GM19239 (cell line): ENCODE data around the gene HDAC7.

Experiments used
- DNase-seq: peaks from one replicate; pipeline ENCODE4 v3.0.0; 2011; ENCODE audit warnings: low spot score; ENCODE audit not compliant: insufficient read length
- FAIRE-seq: peaks from 2 replicates; lab custom pipeline; 2011; peaks lifted over from hg19 to GRCh38; lab: Jason Lieb, UNC

The HDAC7 gene

GRCh38 chr12:47799357-47799955, 20.2 kb downstream of the HDAC7 start:
- FAIRE-seq, result no peak

DNA sequence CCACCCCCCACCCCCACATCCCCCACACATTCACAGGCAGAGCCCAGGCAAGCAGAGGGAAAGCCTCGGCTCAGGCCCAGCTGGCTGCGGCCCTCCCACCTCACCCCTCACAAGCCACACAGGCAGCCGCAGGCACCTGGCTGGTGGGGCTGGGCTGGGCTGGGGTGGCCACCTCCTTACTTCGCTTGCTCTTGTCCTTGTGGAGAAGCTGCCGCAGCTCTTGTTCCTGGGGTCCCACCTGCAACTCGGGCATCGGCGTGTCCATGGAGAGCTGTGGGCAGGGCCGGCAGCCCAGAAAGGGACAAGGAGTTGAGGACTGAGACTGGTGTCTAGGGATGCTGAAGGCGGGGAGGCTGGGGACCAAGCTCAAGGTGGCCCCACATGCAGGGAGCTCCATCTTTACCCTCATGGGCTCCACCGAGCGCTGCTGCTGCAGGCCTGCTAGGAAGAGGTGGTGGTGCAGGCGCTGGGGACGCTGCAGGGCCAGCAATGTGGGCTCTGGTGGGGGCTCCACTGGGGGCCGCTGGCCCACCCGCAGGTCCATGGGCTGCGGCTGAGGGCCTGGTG, 21.2 kb downstream of the HDAC7 start:
- DNase-seq (no peak), FAIRE-seq (no peak)

More at GRCh38 chr12:47799357-47799955, 20.2 kb downstream of the HDAC7 start:
- DNase-seq, result no peak

DNA sequence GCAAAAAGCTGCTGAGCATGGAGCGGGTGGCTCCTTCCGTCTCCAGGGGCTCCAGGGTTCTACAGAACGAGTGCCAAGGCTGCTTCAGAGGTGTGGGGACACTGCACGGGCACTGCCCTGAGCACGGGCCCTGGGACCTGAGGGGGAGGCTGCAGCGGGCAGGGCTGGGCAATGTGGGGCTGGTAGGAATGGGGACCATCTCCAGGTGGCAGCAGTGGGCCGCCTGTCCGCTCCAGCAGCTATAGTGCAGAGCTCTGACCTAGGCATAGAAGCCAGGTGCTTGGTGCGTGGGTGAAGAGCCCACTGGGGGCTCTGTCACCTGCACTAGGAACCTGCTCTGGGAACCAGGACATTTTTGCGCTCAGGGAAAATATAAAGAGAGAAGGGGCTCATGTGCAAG, 22.3 kb downstream of the HDAC7 start:
- DNase-seq (peak; percentile 74), FAIRE-seq (no peak)

GRCh38 chr12:47795814-47796411, 23.8 kb downstream of the HDAC7 start:
- DNase-seq (no peak), FAIRE-seq (no peak)

DNA sequence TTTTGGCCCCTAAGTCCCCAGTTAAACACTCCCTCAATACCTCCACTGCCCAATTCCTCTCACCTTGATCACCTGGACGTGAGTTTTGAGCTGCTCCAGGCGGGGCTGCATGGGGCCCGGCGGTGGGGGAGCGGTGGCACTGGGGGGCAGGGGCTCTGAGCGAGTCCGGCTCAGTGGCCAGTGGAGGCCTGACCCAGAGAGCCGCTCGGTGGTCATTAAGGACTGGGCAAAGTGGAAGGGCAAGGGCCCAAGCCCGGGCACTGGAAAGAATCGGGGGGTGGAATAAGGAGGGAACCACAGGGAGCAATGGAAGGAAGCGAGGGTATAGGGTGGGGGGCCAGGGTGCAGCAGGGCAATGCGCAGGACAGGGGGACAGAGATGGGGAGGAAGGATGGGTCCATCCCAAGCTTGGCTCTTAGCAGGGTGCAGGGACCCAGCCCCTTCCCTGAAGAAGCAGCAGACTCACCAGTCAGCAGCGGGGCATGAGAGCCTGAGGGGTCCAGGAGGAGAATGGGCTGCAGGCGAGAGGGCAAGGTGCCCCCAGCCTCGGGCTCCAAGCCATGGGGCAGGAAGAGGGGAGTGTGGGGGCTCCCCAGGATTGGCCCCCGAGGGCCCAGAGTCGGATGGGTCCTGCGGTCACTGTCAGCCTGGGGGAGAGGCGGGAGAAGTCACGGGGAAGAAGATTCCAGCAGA, 24.4 kb downstream of the HDAC7 start:
- DNase-seq, result no peak

GRCh38 chr12:47794679-47795078, 25.0 kb downstream of the HDAC7 start:
- no peak for DNase-seq
- no peak for FAIRE-seq

More for the DNA sequence above, 24.4 kb downstream of the HDAC7 start:
- no peak for FAIRE-seq

DNA sequence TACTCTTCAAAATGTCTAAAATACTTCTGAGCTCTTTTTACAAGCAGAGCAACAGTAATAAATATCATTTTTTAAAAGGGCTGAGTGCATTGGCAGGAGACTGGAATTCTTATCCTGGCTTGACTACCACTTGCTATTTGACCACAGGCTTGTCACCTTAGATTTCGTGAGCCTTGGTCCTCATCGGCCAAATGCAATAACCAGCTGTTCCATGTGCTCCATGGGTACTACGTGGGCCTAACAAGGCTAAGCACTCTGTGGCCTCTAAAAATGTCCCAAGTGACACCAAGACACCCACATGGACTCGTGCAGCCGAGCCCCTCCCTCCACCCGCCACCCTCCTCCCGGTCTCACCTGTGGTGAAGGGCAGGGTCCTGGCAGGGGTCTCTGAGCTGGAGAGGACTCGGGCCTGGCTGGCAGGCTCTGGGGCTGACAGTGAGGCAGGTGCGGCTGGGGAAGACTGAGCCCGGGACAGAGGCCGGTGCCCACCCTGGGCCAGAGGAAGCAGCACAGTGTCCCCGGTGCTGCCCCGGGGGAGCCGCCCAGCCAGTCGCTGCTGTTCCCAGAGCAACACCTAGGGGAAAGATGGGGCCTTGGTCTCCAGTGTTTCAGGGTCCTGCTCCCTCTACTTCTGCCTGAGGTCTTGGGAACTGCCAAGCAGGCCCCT, 26.6 kb downstream of the HDAC7 start:
- no peak for DNase-seq

GRCh38 chr12:47791874-47792273, 27.8 kb downstream of the HDAC7 start:
- no peak for FAIRE-seq

More for the DNA sequence above, 26.6 kb downstream of the HDAC7 start:
- no peak for FAIRE-seq

DNA sequence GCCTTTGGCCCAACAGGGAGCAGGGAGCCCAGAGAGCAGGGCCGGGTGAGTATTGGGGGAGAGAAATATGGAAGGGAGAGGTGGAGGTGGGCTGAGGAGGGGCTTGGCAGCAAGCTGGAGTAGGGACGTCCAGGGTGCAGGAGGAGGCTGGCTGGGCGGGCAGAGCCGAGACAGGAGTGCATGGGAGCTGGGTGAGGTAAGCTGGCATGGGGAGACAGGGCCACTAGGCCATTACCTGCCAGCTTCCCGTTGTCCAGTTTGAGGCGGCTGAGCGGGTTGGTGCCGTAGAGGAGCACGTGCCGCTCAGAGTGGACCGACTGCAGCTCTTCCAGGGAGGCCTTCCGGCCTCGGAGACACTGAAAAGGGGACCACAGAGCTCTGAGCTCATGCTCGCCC, 28.4 kb downstream of the HDAC7 start:
- FAIRE-seq (no peak), DNase-seq (no peak)

More at GRCh38 chr12:47791874-47792273, 27.8 kb downstream of the HDAC7 start:
- no peak for DNase-seq

GRCh38 chr12:47790676-47791350, 28.9 kb downstream of the HDAC7 start:
- DNase-seq (no peak), FAIRE-seq (no peak)

- DNase-seq, result no peak
Observed at GRCh38 chr12:47789712-47790489, 29.8 kb downstream of the HDAC7 start.

GRCh38 chr12:47789141-47789540, 30.6 kb downstream of the HDAC7 start:
- no peak for FAIRE-seq

More at GRCh38 chr12:47789712-47790489, 29.8 kb downstream of the HDAC7 start:
- FAIRE-seq, result no peak

DNA sequence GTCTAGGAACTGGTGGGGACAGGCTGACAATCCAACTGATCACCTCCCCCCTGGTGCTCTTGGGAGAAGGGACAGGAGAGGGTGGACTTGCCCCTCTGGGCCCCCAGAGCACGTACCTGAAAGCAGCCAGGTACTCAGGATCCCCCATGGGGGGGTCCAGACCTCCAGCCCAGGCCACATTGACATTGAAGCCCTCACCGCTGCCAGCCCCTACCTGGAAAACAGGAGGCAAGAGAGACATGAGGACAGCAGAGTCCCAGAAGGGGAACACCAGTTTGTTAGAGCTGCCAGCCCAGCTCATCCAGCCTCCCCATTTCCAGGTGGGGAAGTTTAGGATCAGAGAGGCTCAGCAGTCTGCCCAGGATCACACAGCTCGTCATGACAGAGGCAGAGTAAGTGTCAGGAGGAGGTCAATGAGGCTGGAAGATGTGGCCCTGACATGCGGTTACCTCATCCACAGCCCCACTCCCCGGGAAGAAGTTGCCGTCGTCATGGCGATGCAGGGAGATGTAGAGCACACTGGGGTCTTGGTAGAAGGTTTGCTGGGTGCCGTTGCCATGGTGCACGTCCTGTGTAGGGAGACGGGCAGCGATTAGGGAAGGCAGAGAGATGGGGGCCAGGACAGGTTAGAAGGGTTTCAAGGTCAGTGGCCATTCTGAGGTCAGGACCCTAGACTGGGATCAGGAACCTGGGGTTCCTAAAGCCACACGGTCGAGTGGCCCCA, 31.9 kb downstream of the HDAC7 start:
- DNase-seq (no peak), FAIRE-seq (no peak)

More at GRCh38 chr12:47789141-47789540, 30.6 kb downstream of the HDAC7 start:
- no peak for DNase-seq

DNA sequence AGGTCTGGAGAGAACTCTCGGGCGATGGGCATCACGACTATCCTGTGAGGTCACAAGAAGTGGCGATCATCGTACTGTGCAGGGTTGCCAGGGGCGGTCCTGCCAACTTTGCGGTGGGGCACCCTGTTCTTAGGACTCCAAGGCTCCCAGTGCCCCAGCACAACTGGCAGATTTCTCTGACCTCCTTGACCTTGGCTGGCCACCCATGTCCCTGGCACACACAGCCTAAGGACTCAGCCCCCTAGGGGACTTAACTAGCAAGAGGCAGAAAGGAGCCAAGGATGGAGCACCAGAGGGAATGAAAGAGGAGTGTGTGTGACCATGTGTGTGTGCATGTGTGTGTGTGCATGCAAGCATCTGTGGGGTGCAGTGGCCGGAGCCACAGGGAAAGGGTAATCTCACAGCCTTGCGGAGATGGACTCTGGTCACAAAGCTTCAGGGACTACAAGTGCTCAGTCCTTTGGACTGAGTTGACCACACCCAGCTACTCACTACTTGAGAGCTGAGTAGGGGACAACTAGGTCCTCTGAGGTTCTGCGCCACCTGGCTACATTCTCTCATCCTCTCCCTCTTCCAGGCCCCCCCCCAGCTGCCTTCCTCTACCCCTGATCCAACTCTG, 32.9 kb downstream of the HDAC7 start:
- no peak for FAIRE-seq

GRCh38 chr12:47785887-47786661, 33.6 kb downstream of the HDAC7 start:
- FAIRE-seq (no peak), DNase-seq (no peak)

More for the DNA sequence above, 32.9 kb downstream of the HDAC7 start:
- no peak for DNase-seq

DNA sequence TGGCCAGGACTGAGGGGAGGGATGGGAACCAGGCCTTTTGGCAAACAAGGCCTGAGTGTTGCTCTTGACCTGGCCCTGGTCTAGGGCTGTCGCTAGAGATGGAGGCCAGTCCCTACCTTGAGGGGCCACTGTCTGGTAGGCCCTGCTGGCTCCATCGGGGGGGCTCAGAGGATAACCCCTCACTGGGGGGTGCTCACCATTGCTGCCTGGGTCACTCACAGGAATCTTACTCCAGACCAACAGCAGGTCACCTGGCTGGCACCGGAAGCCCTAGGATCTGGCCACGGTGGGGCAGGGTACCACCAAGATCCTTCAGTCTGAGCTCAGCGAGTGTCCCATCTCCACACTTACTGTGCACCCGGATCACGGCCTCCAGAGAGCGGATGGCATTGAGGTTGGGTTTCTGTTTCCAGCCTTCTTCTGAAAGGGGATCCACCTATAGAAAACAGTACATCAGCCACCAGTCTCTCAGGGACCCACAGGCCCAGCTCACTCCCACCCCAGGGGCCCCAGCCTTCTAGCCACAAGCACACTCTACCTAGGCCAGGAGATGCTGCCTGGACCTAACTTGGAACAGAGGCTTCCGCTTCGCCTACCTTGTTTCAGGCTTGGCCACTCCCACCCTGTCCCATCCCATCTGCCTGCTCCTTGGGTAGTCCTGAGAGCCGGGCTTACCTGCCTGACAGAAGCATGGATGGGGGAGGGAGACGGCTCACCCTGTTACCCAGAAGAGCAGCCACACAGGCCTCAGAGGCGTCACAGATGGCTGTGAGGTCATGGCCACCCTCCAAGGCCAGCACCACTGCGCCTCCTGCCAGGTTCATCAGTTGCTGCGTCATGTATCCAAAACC, 34.4 kb downstream of the HDAC7 start:
- FAIRE-seq (no peak), DNase-seq (no peak)
